ENCODE measurements around the gene XYLB. TPM values are rescaled to one million over a fixed set of nuclear protein-coding genes. Genes with fewer than 3 reads are reported as not detected.
A peak's percentile ranks its signal among the peaks of the same experiment; 100 is the strongest.

XYLB gene
- total and polyA plus RNA-seq, 2 of the 13 experiments (the other 11 are each of a cell fraction or from before 2014, with no cell fraction given): 25.9 to 30.0 TPM

DNA sequence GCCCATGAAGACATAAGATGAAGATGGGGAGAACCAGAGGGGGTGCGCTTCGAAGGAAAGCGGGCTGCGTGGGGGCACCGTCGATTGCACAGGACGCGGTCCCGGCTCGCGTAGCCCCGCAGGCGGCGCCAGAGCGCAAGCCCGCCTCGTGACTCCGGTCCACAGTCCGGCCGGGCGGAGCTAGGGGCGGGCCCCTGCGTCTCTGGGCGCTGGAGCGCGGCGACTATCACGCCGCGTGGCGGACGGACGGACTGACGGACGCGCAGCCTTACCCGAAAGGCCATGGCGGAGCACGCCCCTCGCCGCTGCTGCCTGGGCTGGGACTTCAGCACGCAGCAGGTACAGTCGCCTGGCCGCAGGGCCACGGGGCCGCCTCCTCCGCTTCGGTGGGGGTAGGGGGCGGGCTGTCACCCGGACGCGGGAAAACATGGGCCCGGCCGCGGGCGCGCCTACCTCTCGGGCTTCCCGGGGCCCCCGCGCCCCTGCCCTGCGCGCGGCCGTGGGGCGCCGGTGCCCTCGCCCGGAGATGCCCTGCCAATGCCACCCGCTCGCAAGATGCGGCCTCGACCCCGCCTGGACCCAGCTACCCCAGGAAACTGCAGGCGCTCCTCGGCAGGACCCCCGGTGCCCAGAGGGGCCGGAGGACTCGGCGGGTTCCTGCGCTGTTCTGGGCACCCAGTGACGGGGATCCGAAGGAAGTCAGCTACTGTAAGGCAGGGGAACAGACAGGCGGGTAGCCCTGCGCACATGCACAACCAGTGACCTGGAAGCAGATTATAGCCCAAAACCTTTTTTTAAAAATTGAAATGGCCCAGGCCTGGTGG is at the start of gene XYLB (continued):
- TF ChIP-seq, protein P1, sequence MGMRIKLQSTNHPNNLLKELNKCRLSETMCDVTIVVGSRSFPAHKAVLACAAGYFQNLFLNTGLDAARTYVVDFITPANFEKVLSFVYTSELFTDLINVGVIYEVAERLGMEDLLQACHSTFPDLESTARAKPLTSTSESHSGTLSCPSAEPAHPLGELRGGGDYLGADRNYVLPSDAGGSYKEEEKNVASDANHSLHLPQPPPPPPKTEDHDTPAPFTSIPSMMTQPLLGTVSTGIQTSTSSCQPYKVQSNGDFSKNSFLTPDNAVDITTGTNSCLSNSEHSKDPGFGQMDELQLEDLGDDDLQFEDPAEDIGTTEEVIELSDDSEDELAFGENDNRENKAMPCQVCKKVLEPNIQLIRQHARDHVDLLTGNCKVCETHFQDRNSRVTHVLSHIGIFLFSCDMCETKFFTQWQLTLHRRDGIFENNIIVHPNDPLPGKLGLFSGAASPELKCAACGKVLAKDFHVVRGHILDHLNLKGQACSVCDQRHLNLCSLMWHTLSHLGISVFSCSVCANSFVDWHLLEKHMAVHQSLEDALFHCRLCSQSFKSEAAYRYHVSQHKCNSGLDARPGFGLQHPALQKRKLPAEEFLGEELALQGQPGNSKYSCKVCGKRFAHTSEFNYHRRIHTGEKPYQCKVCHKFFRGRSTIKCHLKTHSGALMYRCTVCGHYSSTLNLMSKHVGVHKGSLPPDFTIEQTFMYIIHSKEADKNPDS (CRISPR knock-in tag; IDR thresholded peaks at IDR 0.05): peak; percentile 93
- TF ChIP-seq ZFP41 (CRISPR knock-in tag; IDR thresholded peaks at IDR 0.05; ENCODE audit: borderline replicate concordance) (peak; percentile 95), HOXA3 (CRISPR knock-in tag; IDR thresholded peaks at IDR 0.05) (peak; percentile 95), PHF21A (CRISPR knock-in tag; IDR thresholded peaks at IDR 0.05) (peak; percentile 72), BCL3 (CRISPR knock-in tag; IDR thresholded peaks at IDR 0.05) (peak; percentile 99), MTERF4 (CRISPR knock-in tag; IDR thresholded peaks at IDR 0.05) (peak; percentile 96), PBX2 (CRISPR knock-in tag; IDR thresholded peaks at IDR 0.05) (no peak), RXRB (CRISPR knock-in tag; IDR thresholded peaks at IDR 0.05; ENCODE audit: borderline replicate concordance) (peak; percentile 75), ZNF205 (CRISPR knock-in tag; IDR thresholded peaks at IDR 0.05) (peak; percentile 92), TCF12 (IDR thresholded peaks at IDR 0.05) (no peak), TCF12 (CRISPR knock-in tag; IDR thresholded peaks at IDR 0.05) (peak; percentile 75; the same call in 1 of the 2 replicates), PITX1 (CRISPR knock-in tag; IDR thresholded peaks at IDR 0.05) (peak; percentile 63; the same call in 1 of the 2 replicates), YY1 (IDR thresholded peaks at IDR 0.05; ENCODE audit: insufficient read depth, insufficient replicate concordance, low read depth, low read length) (peak; percentile 82), TRIM24 (CRISPR knock-in tag; IDR thresholded peaks at IDR 0.05) (no peak), ARNTL (CRISPR knock-in tag; IDR thresholded peaks at IDR 0.05) (peak; percentile 98), ARID5B (CRISPR knock-in tag; IDR thresholded peaks at IDR 0.05) (peak; percentile 85), ZNF230 (CRISPR knock-in tag; IDR thresholded peaks at IDR 0.05) (peak; percentile 92)
- TF ChIP-seq, protein P2, sequence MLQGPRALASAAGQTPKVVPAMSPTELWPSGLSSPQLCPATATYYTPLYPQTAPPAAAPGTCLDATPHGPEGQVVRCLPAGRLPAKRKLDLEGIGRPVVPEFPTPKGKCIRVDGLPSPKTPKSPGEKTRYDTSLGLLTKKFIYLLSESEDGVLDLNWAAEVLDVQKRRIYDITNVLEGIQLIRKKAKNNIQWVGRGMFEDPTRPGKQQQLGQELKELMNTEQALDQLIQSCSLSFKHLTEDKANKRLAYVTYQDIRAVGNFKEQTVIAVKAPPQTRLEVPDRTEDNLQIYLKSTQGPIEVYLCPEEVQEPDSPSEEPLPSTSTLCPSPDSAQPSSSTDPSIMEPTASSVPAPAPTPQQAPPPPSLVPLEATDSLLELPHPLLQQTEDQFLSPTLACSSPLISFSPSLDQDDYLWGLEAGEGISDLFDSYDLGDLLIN (CRISPR knock-in tag; IDR thresholded peaks at IDR 0.05; ENCODE audit: borderline replicate concordance): 0 out of 2 replicates have a peak, but pooled peaks have one; percentile 84

Data from HepG2 (cell line).